GM19099 (cell line): ENCODE measurements around the gene KIF6.

Experiments used
- POLR2A ChIP-seq: IDR thresholded peaks from 3 replicates; pipeline ENCODE4 v1.6.1; 2011; ENCODE audit warnings: low read depth; ENCODE audit not compliant: insufficient read length; ENCODE audit errors: extremely low read depth

KIF6 gene

DNA sequence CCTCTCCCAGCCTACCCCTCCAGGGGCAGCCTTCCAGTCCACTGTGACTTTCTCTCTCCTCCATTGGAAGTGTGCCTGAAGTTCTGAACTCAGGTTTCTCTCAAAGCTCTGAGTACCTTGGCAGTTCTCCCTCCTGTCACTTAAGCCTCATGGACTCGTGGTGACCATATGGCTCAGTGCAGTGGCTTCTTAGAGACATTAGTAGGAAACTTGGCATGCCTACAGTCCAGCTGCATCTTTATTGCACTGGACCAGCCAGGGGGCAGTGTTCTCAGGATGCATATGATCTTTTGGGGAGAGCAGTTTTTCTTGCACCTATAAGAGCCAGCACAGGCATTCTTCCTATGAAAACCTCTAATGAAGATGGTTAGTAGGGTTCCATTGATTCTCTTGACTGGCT lies 355.2 kb downstream of the KIF6 start:
- no peak for TF ChIP-seq POLR2A

DNA sequence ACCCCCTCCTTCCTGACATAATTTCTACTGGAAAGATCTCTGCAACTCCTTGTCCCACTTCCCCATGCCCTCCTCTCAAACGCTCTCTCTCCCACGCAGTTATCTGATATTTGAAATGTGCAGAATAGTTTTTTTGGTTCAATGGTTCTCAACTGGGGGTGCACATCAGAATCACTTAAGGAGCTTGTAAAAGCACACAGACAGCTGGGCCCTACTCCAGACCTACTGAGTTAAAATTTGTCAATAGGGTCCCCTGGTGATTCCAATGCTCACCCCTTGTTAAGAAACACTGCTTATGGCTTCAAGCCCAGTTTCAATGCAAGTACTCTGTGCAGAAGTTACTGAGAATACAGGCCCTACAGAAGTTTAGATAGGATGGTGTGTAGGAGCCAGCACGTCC lies 357.5 kb downstream of the KIF6 start:
- TF ChIP-seq POLR2A: no peak

DNA sequence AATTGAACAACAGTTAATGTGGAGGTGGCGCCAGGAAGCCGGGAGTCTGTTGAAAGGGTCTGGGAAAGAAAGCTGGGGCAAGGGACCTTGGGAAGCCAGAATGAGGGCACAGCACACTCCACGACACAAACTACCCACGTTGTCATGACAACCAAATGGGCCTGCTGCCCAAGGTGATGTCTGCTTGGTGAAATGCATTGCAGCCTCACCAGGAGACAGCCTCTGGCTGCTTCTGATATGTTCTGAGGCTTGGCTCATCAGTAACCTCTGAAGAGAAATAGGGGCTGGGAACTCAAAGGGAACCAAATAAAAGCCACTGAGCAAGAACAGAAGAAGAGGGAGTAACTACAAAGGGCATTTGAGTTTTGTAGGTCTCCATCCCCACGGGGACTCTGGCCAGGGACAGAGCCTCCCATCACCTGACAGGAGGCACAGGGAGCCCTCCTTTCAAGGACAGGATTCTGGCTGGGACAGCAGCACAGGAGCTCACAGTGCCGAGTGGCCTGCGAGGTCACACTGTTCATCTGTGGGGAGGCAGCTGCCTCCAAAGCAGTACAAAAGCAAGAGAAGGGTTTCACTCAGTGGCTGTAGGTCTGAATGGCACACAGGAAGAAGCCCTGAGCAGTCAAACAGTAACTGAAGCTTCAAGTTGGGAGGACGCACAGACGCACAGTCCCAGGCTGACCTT lies 358.1 kb downstream of the KIF6 start:
- TF ChIP-seq POLR2A: no peak

DNA sequence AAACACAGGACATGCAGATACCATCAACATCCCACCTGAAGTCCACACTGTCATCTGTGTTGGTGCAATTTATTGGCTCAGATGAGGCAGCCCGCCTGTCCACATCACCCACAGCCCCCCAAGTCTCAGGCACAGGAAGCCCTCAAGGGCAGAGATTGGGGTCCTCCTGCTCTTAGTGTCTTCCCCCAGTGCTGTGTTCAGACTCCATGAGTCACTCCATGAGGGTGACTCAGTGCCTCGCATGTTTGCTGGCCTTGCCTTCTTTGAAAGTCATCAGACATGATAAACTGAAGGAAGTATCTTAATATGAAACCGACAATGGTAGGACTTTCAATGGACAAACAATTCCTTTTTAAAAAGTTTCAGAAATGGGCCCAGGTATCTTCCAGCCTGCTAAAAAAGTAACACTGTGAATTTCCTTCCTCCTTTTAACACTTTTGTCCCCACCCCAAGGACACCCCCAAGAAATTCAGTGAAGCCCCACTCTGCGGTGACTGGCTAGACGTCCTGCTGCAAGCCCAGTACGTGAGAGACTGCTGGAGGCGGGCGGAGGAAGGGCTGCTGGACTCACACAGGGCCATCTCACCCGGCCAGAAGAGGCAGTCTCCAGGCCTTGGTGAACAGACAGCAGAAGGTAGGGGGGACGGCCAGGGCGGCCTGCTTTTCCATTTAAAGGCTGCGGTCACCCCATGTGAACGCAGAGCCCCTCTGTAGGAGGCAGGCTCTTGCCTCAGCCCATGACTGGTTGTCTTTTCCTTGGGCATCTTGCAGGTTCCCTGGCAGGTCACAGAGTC lies 359.7 kb downstream of the KIF6 start:
- no peak for TF ChIP-seq POLR2A

DNA sequence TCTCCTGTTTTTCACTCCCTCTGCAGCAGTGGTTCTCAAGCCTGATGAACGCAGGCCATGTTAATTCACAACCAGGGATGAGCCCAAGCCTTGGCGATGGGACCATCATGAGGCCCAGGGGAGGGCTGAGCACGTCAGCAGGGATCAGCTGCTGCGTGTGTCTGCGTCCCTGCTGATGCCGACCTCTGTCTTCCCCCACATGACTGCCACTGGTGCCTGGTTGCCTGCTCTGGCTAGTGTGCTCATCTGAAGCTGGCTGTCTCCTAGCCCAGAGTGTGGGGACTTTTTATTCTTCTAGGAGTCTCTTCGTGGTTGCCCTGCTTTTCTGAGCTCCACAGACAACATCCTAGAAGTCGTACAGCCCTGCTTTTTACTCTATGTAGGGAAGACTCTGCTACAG lies 361.9 kb downstream of the KIF6 start:
- TF ChIP-seq POLR2A: no peak

DNA sequence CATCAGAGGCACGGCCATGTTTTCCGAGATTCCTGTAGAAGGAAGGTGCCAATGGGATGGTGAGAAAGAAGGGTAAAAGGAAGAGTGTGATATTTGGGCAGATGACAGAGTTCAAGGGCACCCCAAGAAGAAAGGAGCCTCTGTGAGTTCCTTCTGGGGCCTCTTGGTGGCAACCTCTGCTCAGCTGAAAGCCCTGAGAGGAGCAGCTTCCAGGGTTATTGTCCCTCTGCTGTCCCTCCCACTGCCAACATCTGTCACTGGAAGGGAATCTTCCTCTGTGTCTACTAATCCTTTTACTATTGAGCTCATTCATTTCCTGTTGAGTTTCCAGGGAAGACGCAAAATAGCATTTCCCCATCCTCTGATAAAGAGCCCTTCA lies 362.7 kb downstream of the KIF6 start:
- no peak for TF ChIP-seq POLR2A

DNA sequence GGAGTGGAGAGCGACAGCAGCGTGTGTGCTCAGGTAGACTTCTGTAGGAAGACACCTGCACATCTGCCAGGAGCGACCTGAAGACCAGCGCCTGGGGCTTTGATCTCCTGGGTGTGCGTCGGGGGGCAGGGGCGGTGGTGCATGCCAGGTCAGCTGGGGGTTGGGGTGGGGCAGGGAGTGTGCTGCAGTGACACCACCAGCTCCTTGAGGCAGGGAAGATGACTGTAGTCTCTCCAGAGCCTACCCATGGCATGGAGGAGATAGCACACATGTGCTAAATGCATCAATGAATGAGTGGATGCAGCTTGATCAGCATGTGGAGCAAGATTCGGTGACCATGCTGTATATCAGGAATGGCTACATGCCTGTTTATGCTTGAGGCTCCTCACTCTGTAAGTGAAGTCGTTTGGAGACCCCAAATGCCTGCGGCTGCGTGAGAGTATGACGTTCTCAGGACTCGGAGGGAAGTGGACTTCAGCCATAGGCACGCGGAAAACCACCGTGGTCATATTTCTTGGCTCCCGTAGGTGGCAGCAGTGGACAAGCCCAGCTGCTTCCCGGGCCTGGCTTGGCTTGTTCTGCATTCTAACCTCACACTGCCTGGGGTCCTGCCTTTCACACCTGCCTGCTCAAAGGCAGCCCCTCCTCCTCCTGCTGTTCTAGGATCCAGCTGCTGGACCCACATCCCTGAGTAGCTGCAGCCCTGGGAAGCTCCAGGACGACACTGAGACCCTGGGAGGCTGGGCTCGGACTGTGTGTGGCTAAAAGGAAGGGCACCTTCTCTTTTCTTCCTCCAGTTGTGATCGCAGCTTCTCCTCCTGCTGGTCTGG lies 363.3 kb downstream of the KIF6 start:
- no peak for TF ChIP-seq POLR2A

DNA sequence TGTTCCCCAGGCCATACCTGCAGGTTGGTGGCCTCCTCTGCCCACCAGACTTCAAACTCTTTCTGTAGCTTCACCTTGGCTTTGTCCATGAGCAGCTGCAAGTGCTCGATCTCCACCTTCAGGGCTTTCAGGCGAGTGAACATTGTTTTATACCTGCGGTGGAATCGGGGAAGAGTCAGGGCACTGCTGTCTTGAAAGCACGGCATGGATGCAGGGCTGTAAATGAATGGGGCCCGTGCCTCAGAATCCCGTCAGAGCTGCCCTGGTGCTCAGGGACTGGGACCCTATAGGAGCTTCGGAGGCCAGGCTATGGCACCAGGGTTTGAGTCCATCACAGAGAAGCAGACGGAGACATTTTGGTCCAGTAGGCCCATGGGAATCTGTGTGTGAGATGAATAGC lies 364.8 kb downstream of the KIF6 start:
- no peak for TF ChIP-seq POLR2A

DNA sequence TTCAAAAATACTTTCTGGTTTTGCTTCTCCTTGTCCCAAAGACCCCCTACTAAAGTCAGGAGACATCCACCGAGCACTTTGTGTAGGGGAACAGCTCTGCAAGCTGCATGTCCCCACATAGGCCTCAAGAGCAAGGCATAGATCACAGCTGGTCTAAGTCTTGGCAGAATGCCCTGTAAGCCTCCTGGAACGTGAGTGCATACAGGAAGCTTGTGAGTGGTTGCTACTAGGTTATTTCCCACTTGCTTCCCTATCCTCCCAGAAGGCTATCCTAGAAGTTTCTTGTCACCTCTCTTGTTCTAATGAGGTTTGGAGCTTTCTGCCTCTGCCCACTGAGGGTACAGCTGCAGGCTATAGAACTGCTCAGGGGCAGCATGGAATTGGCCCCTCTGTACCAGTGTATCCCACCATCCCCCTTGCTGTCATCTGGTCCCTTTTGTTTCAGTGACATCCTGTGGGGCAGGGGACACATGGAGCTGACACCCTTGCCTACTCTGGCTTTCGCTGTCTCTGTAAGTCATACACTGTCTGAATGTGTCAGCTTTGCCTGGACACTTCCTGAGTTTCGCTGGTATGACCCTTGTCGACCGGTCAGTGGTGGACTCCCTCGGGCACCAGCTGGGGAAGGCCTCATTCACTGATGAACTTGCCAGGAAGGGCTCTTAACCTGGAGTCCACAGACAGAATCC lies 367.1 kb downstream of the KIF6 start:
- TF ChIP-seq POLR2A: no peak

DNA sequence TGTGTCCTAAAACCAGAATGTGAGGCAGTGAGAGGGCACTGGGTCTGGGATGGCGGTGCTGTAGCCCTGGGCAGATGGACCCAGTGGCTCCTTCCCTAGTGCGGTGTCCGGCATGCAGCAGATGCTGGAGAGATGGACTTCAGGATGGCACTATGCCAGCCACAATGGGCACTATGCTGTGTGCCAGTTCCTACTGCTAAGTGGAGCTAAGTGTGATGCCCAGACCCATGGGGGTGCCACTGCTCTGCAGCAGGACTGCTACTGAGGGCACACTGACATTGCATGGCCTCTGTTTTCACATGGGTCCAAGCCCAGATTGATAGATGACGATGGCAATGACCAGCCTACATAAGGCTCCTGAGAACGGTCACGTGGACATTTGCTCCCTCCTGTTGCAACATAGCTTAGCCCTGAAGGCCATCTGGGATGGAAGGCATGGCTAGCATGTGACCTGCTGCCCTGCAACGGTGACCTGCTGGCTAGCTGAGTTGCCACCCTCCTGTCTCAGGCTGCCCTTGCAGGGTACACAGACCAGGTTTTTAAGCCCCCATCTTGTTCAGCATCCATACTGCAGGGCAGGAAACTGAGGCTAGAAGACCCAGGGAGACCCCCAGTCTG lies 371.4 kb downstream of the KIF6 start:
- no peak for TF ChIP-seq POLR2A

DNA sequence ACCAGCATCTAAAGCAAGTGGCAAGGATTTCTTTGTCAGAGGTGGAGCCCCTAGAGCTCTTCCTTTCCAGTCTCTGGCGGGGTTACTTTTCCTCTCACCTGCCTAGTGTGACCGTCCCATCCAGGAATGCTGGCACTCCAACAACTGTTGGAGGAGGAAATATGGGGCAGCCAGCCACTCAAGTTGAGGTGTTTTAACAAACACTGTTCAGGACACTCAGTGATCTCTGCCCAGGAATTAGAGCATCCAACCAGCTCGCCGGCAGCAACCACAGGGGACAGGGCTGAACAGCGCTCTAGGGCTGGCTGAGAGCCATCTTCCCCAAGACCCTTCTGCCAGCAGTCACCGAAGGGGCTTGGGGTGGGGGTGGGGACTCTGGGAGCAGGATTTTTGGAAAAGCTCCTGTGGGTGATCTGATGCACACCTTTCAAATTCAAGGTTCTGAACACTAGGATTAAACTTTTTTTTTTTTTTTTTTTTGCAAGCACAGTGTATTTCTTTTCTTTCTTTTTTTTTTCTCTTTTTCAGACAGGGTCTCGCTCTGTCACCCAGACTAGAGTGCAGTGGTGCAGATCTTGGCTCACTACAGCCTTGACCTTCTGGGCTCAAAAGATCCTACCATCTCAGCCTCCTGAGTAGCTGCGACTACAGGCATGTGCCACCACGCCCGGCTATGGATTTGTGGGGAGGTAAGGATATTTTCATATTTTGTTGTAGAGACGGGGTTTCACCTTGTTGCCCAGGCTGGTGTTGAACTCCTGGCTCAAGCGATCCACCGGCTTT lies 374.3 kb downstream of the KIF6 start:
- TF ChIP-seq POLR2A: no peak

DNA sequence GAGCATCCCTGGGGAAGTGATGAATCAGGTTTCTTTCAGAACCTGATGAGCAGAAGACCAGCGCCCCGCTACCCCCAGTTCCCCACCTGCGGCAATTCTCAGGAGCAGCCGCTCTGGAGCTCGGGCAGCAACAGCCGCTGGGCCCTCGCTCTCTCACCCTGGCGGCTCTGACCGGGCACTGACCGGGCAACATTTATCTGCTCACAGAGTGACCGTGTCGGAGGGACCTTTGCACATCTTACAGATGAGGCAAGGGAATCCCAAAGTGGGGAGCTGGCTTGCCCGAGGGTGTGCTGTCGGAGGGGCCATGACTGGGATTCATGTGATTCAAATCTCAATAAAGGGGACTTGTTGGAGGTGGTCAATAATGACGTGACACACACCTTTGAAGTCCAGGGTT lies 376.5 kb downstream of the KIF6 start:
- TF ChIP-seq POLR2A: no peak

DNA sequence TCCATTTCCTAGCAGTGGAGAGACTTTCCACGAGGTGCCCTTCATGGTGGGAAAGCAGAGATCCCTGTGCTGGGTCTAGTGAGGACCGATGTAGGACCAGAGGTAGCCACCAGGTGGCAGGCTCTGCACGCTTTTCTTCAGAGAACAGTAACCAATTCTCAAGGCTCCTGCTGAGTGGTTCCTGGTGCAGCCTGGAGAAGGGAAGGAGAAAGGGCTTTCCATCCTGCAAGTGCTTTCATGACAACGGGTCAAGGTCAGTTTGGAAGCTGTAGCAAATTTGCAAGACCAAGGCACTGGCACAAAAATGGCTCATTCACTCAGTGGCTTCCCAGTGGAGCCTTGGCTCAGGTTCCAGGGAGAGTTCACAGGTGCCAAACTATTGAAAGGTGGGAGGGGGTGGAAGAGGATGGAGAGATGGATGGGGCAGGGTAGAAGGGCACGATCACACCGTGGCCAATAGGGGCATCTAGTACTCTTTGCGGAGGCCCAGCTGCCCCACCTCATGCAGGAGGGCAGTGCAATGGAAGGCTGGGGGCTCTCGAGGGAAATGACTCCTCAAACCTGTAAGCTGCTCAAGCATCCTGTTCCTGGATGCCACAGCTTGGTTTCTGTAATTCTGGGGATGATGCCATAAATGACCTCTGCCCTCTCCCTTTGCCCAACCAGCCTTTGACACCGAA lies 377.2 kb downstream of the KIF6 start:
- no peak for TF ChIP-seq POLR2A
